ENCODE data around the gene SFXN5. TPM values are rescaled to one million over a fixed set of nuclear protein-coding genes. Genes with fewer than 3 reads are reported as not detected.

The SFXN5 gene
- total and polyA plus RNA-seq, 2 of the 4 experiments (the other 2 are of a cell fraction), result 8.6 to 17.0 TPM

GRCh38 chr2:72926368-72926767 lies 145.1 kb downstream of the SFXN5 start:
- Histone ChIP-seq H3K9ac (ENCODE audit: low read depth, low read length) (no peak overlapping the region), H3K36me3 (ENCODE audit: control insufficient read depth, insufficient read depth, low read length) (no peaks in the 10 kb centered on the region), H3K4me3 (ENCODE audit: insufficient read depth, low read depth, low read length) (no peak overlapping the region), H2BK15ac (ENCODE audit: low read depth, low read length) (no peak overlapping the region), H3K4ac (ENCODE audit: low read depth, low read length) (no peak overlapping the region), H2BK5ac (ENCODE audit: low read depth, low read length, poor library complexity, severe bottlenecking) (no peak overlapping the region), H3K4me1 (ENCODE audit: control insufficient read depth, insufficient read depth, low read length) (no peaks in the 10 kb centered on the region), H3K18ac (ENCODE audit: low read depth, low read length) (no peak overlapping the region), H4K8ac (ENCODE audit: low read depth in 2 of 2, low read length in 2 of 2) (no peak overlapping the region), H2BK120ac (ENCODE audit: low read depth, low read length) (no peak overlapping the region), H3K27ac (ENCODE audit: insufficient read depth, low read length) (no peak overlapping the region), H4K20me1 (ENCODE audit: insufficient read depth, low read length) (peaks cover 12% of the 10 kb centered on the region; the same call in 1 of the 2 replicates), H4K91ac (ENCODE audit: insufficient read depth, low read depth, low read length) (no peak overlapping the region), H4K5ac (ENCODE audit: low read depth, low read length) (no peak overlapping the region), H3K14ac (replicated peaks; ENCODE audit: low read depth, low read length) (no peak overlapping the region), H3K4me2 (ENCODE audit: low read depth, low read length) (no peak overlapping the region), H2AK9ac (replicated peaks; ENCODE audit: low read depth, low read length, poor library complexity) (no peak overlapping the region), H2BK20ac (ENCODE audit: low read depth, low read length) (no peak overlapping the region), H3K9me3 (ENCODE audit: control insufficient read depth, insufficient read depth, low read length) (peaks cover 24% of the 10 kb centered on the region), H3K9me1 (ENCODE audit: insufficient read depth, low read length) (no peaks in the 10 kb centered on the region), H2AK5ac (ENCODE audit: low read depth, low read length) (no peak overlapping the region), H3K56ac (ENCODE audit: extremely low read depth, insufficient read depth, low read length) (no peak overlapping the region), H2AFZ (replicated peaks; ENCODE audit: low read length, poor library complexity) (no peak overlapping the region), H3K27me3 (ENCODE audit: control insufficient read depth, insufficient read depth, low read length) (peaks cover 93% of the 10 kb centered on the region), H3K79me1 (ENCODE audit: low read depth in 1 of 2, low read length in 2 of 2) (no peaks in the 10 kb centered on the region), H3K23ac (ENCODE audit: low read depth, low read length) (no peak overlapping the region)
- WGBS, 2 experiments (ENCODE audit: extremely low coverage in 2 of 2, insufficient read length in 1 of 2), result no CpG with 5 or more reads among the region's 4 CpGs
- ATAC-seq (ENCODE audit: low read depth), result no peak
- BruUV-seq (replicated peaks), result no TSS peak
- POLR2A ChIA-PET (ENCODE audit: unreplicated experiment), result interaction anchor here (0.6 kb wide), 1 partner anchor 14 kb away, joined by 3 read pairs; no protein-coding TSS in a partner anchor
- in situ Hi-C loops (cut with MboI; ENCODE audit: low sequenced_read_pairs) (no loop called here), intact Hi-C loops (cut with micrococcal nuclease) (no loop called here), dilution Hi-C loops (cut with HindIII; ENCODE audit: low sequenced_read_pairs, unreplicated experiment) (no loop called here)
- TF ChIP-seq USF2 (IDR thresholded peaks at IDR 0.05; ENCODE audit: low read depth, low read length), result no peak
- no peak for TF ChIP-seq POLR2A (IDR thresholded peaks at IDR 0.05; ENCODE audit: low read depth, low read length)
- no peak for TF ChIP-seq BHLHE40 (IDR thresholded peaks at IDR 0.05; ENCODE audit: low read depth, low read length)
- TF ChIP-seq NFE2L2 (IDR thresholded peaks at IDR 0.05; ENCODE audit: low read depth, low read length), result no peak
- TF ChIP-seq CHD1 (IDR thresholded peaks at IDR 0.05; ENCODE audit: low read depth, low read length), result no peak
- TF ChIP-seq CTCF (conservative IDR thresholded peaks at IDR 0.05; ENCODE audit: low read depth, low read length), result no peak
- TF ChIP-seq MAFK (IDR thresholded peaks at IDR 0.05; ENCODE audit: low read depth, low read length), result no peak
- no peak for TF ChIP-seq SMC3 (IDR thresholded peaks at IDR 0.05; ENCODE audit: low read depth, low read length)
- no peak for TF ChIP-seq CEBPB (IDR thresholded peaks at IDR 0.05; ENCODE audit: low read depth, low read length)
- no peak for TF ChIP-seq FOS (IDR thresholded peaks at IDR 0.05; ENCODE audit: low read depth, low read length)
- TF ChIP-seq MXI1 (IDR thresholded peaks at IDR 0.05; ENCODE audit: borderline replicate concordance, low read depth, low read length), result no peak
- TF ChIP-seq RFX5 (IDR thresholded peaks at IDR 0.05; ENCODE audit: low read depth, low read length), result no peak
- no peak for TF ChIP-seq RCOR1 (IDR thresholded peaks at IDR 0.05; ENCODE audit: insufficient replicate concordance, low read length)
- no peak for TF ChIP-seq MAZ (IDR thresholded peaks at IDR 0.05; ENCODE audit: borderline replicate concordance, low read depth, low read length)
- no peak for TF ChIP-seq ELK1 (IDR thresholded peaks at IDR 0.05; ENCODE audit: borderline replicate concordance, low read depth, low read length)
- CTCF ChIA-PET, result interaction anchor here (1.4 to 1.7 kb wide), 2 partner anchors 47 to 251 kb away, joined by 5 to 8 read pairs; no protein-coding TSS in a partner anchor
- no peak for DNase-seq

All from IMR-90 (cell line).